H1 (cell line): ENCODE data around the gene ZNF652. TPM values are rescaled to one million over a fixed set of nuclear protein-coding genes. Genes with fewer than 3 reads are reported as not detected.

Source experiments
- CTCF ChIA-PET: fragments of 300-600 bp; sonication (Branson Sonifier 250); formaldehyde crosslinking; loops from one replicate; lab custom pipeline; 2021; ENCODE audit not compliant: partially characterized antibody; lab: Charles Lee
- POLR2A ChIA-PET: fragments of 300-600 bp; sonication (Branson Sonifier 250); formaldehyde crosslinking; loops from one replicate; lab custom pipeline; 2021; ENCODE audit warnings: inconsistent platforms; ENCODE audit not compliant: partially characterized antibody; lab: Charles Lee
- DNase-seq, 2 experiments: peaks; one replicate each; pipeline versions ENCODE4 v3.0.0 to v3.0.0-alpha.2; 2010 to 2022; ENCODE audit warnings: low spot score in 2 of 2, low read depth in 1 of 2, mixed read lengths in 1 of 2
- FAIRE-seq: peaks from 2 replicates; lab custom pipeline; 2011; peaks lifted over from hg19 to GRCh38; lab: Jason Lieb, UNC
- H2AFZ ChIP-seq: 2 replicates; pipeline ENCODE4 v1.8.1; 2012; ENCODE audit warnings: low read length, inconsistent platforms
- H2AK5ac ChIP-seq: 2 replicates; pipeline ENCODE4 v1.6.1; 2013; ENCODE audit warnings: low read depth, low read length
- H2BK120ac ChIP-seq: replicated peaks from 2 replicates; pipeline ENCODE3; 2013; ENCODE audit warnings: low read depth, low read length, inconsistent platforms
- H2BK12ac ChIP-seq: 2 replicates; pipeline ENCODE4 v1.6.1; 2013; ENCODE audit warnings: low read depth, low read length
- H2BK15ac ChIP-seq: 2 replicates; pipeline ENCODE4 v1.6.1; 2013; ENCODE audit warnings: low read length
- H2BK20ac ChIP-seq: 2 replicates; pipeline ENCODE4 v1.6.1; 2013; ENCODE audit warnings: low read length
- H2BK5ac ChIP-seq: 2 replicates; pipeline ENCODE4 v1.6.1; 2013; ENCODE audit warnings: low read depth, low read length
- H3K14ac ChIP-seq: 2 replicates; pipeline ENCODE4 v1.6.1; 2013; ENCODE audit warnings: inconsistent platforms; ENCODE audit not compliant: insufficient read length
- H3K18ac ChIP-seq: 2 replicates; pipeline ENCODE4 v1.6.1; 2013; ENCODE audit warnings: low read length; ENCODE audit errors: extremely low read depth
- H3K23ac ChIP-seq: 2 replicates; pipeline ENCODE4 v1.6.1; 2013; ENCODE audit warnings: inconsistent platforms; ENCODE audit not compliant: insufficient read length
- H3K23me2 ChIP-seq: 2 replicates; pipeline ENCODE4 v1.6.1; 2013; ENCODE audit warnings: low read depth, low read length
- H3K27ac ChIP-seq: 2 replicates; pipeline ENCODE4 v1.6.1; 2011; ENCODE audit warnings: low read depth, low read length, inconsistent platforms
- H3K27me3 ChIP-seq, 4 experiments: replicated peaks in 1 of 4; 1 replicate in 1 of 4; 2 replicates in 3 of 4; pipeline versions ENCODE4 v1.6.1 to v1.8.1; 2011 to 2013; ENCODE audit warnings: low read length in 3 of 4, mild to moderate bottlenecking in 3 of 4, inconsistent platforms in 2 of 4, mixed read lengths in 2 of 4, moderate library complexity in 1 of 4; ENCODE audit not compliant: control insufficient read depth in 3 of 4, insufficient read depth in 3 of 4; ENCODE audit errors: extremely low read depth in 1 of 4
- H3K36me3 ChIP-seq, 4 experiments: 2 replicates each; pipeline versions ENCODE4 v1.6.1 to v1.8.1; 2011 to 2013; ENCODE audit warnings: mild to moderate bottlenecking in 4 of 4, low read length in 3 of 4, moderate library complexity in 2 of 4, control low read depth in 1 of 4, inconsistent platforms in 1 of 4; ENCODE audit not compliant: insufficient read depth in 4 of 4, control insufficient read depth in 2 of 4
- H3K4ac ChIP-seq: replicated peaks from 2 replicates; pipeline ENCODE3; 2013; ENCODE audit warnings: low read length, low read depth, mixed read lengths, inconsistent platforms; ENCODE audit not compliant: insufficient read length
- H3K4me1 ChIP-seq, 4 experiments: replicated peaks in 1 of 4; 1 replicate in 1 of 4; 2 replicates in 3 of 4; pipeline versions ENCODE4 v1.6.1 to v1.8.1; 2011 to 2013; ENCODE audit warnings: low read length in 3 of 4, inconsistent platforms in 2 of 4, mixed read lengths in 1 of 4; ENCODE audit not compliant: insufficient read depth in 4 of 4, control insufficient read depth in 3 of 4
- H3K4me2 ChIP-seq, 2 experiments: 2 replicates each; pipeline versions ENCODE4 v1.6.1 to v1.8.1; 2011 to 2013; ENCODE audit warnings: low read depth in 2 of 2, low read length in 2 of 2, control low read depth in 1 of 2, inconsistent platforms in 1 of 2, mild to moderate bottlenecking in 1 of 2; ENCODE audit not compliant: insufficient read depth in 1 of 2
- H3K4me3 ChIP-seq, 4 experiments: fragments of 200-600, 300-600 bp in 1 of 4; sonication (generic), shearing (Covaris generic), sonication (Bioruptor Twin) in 1 of 4; 2 replicates each; pipeline versions ENCODE4 v1.5.1 to v1.8.1; 2011 to 2016; ENCODE audit warnings: low read length in 4 of 4, low read depth in 3 of 4, control low read depth in 2 of 4, inconsistent platforms in 2 of 4, mild to moderate bottlenecking in 2 of 4, mixed read lengths in 1 of 4, moderate library complexity in 1 of 4; ENCODE audit not compliant: insufficient read depth in 2 of 4; ENCODE audit errors: extremely low read depth in 1 of 4
- H3K56ac ChIP-seq: replicated peaks from 2 replicates; pipeline ENCODE3; 2013; ENCODE audit warnings: low read depth, mild to moderate bottlenecking, mixed read lengths, low read length, inconsistent platforms; ENCODE audit not compliant: insufficient read length
- H3K79me1 ChIP-seq: 2 replicates; pipeline ENCODE4 v1.6.1; 2013; ENCODE audit warnings: low read depth, low read length, control low read depth
- H3K79me2 ChIP-seq, 2 experiments: 2 replicates each; pipeline versions ENCODE4 v1.6.1 to v1.8.1; 2012 to 2013; ENCODE audit warnings: low read length in 2 of 2, mild to moderate bottlenecking in 2 of 2, inconsistent platforms in 1 of 2; ENCODE audit not compliant: insufficient read depth in 2 of 2, control insufficient read depth in 1 of 2
- H3K9ac ChIP-seq, 4 experiments: replicated peaks in 1 of 4; 1 replicate in 1 of 4; 2 replicates in 3 of 4; pipeline versions ENCODE4 v1.6.1 to v1.8.1; 2011 to 2013; ENCODE audit warnings: low read depth in 3 of 4, low read length in 3 of 4, control low read depth in 2 of 4, mild to moderate bottlenecking in 2 of 4, moderate library complexity in 2 of 4, inconsistent platforms in 1 of 4; ENCODE audit errors: extremely low read depth in 1 of 4
- H3K9me3 ChIP-seq, 2 experiments: 2 replicates each; pipeline versions ENCODE4 v1.6.1 to v1.8.1; 2012 to 2013; ENCODE audit warnings: mild to moderate bottlenecking in 2 of 2, moderate library complexity in 2 of 2, control low read depth in 1 of 2, inconsistent platforms in 1 of 2, low read depth in 1 of 2, low read length in 1 of 2, mixed read lengths in 1 of 2; ENCODE audit not compliant: insufficient read depth in 2 of 2
- H4K20me1 ChIP-seq, 2 experiments: replicated peaks in 1 of 2; 2 replicates each; pipeline versions ENCODE3 to v1.8.1; 2011 to 2013; ENCODE audit warnings: inconsistent platforms in 2 of 2, low read length in 2 of 2, mild to moderate bottlenecking in 1 of 2; ENCODE audit not compliant: insufficient read depth in 2 of 2, control insufficient read depth in 1 of 2
- H4K5ac ChIP-seq: 2 replicates; pipeline ENCODE4 v1.6.1; 2013; ENCODE audit warnings: low read length, low read depth, mixed read lengths, inconsistent platforms; ENCODE audit not compliant: insufficient read length
- H4K8ac ChIP-seq: 2 replicates; pipeline ENCODE4 v1.8.0; 2013; ENCODE audit warnings: mild to moderate bottlenecking, moderate library complexity, low read length, inconsistent platforms; ENCODE audit not compliant: insufficient read depth; ENCODE audit errors: extremely low read depth
- H4K91ac ChIP-seq: replicated peaks from 2 replicates; pipeline ENCODE3; 2013; ENCODE audit warnings: low read length, mixed read lengths, inconsistent platforms; ENCODE audit not compliant: insufficient read length
- ASH2L ChIP-seq: fragments of 200-600, 300-600 bp; sonication (generic); IDR thresholded peaks from one replicate; pipeline ENCODE4 v1.7.1; 2017; ENCODE audit warnings: low read length
- BCL11A ChIP-seq, 2 experiments: IDR thresholded peaks; one replicate each; pipeline ENCODE4 v1.6.1; 2011; ENCODE audit warnings: low read depth in 2 of 2, low read length in 2 of 2, mild to moderate bottlenecking in 2 of 2
- CHD2 ChIP-seq: IDR thresholded peaks from 2 replicates; pipeline ENCODE4 v1.6.1; 2012; ENCODE audit warnings: low read length, improper control_type of control experiment
- RNF2 ChIP-seq: fragments of 200-900, 300-1000 bp; sonication (generic); IDR thresholded peaks from 2 replicates; pipeline ENCODE4 v1.7.1; 2016; ENCODE audit warnings: borderline replicate concordance, low read depth, mild to moderate bottlenecking, antibody characterized with exemption, low read length; ENCODE audit not compliant: poor library complexity, severe bottlenecking; ENCODE audit errors: missing control alignments
- SAP30 ChIP-seq: fragments of 300-600 bp; sonication (generic); IDR thresholded peaks from 2 replicates; pipeline ENCODE4 v1.7.1; 2012; ENCODE audit warnings: low read length, moderate library complexity, mild to moderate bottlenecking, inconsistent platforms; ENCODE audit not compliant: insufficient read depth, insufficient replicate concordance
- SRF ChIP-seq: IDR thresholded peaks from 2 replicates; pipeline ENCODE4 v1.6.1; 2011; ENCODE audit warnings: mild to moderate bottlenecking, low read depth, low read length, moderate library complexity
- TBP ChIP-seq: IDR thresholded peaks from 2 replicates; pipeline ENCODE4 v1.6.1; 2011; ENCODE audit warnings: low read depth, low read length, improper control_type of control experiment
- TCF12 ChIP-seq: IDR thresholded peaks from 2 replicates; pipeline ENCODE4 v1.6.1; 2011; ENCODE audit warnings: low read depth, mild to moderate bottlenecking, low read length
- TEAD4 ChIP-seq: IDR thresholded peaks from 2 replicates; pipeline ENCODE4 v1.6.1; 2012; ENCODE audit warnings: low read depth, low read length, inconsistent platforms, mixed read lengths
- ZNF274 ChIP-seq: IDR thresholded peaks from 2 replicates; pipeline ENCODE4 v1.7.0; 2012; ENCODE audit warnings: low read length, borderline replicate concordance; ENCODE audit errors: extremely low read depth
- WGBS, 2 experiments: shearing (Covaris generic) in 1 of 2; methylation state at CpG; one replicate each; pipeline versions ENCODE4 v1.1.6 to v1.1.7; 2013 to 2015; ENCODE audit warnings: low lambda C conversion rate in 2 of 2, mixed read lengths in 2 of 2, inconsistent platforms in 1 of 2, low coverage in 1 of 2, missing lambda C conversion rate in 1 of 2; ENCODE audit not compliant: insufficient replicate concordance in 2 of 2, insufficient coverage in 1 of 2, insufficient read length in 1 of 2; ENCODE audit errors: extremely low coverage in 1 of 2, missing lambda C conversion rate in 1 of 2; 5-methylcytosine and 5-hydroxymethylcytosine counted together
- polyA plus RNA-seq, 7 experiments: library from polyadenylated mRNA; depleted of rRNA in 3 of 7; stranded (reverse) in 5 of 7; unstranded in 2 of 7; fragments of >200 nt in 5 of 7; fragments of 200-250 nt in 2 of 7; gene quantifications; 1 replicate in 5 of 7; 2 replicates in 1 of 7; 4 replicates in 1 of 7; pipeline versions ENCODE4 v1.2.1 to v1.2.3, GENCODE V29; 2011 to 2013; ENCODE audit warnings: missing spikeins in 2 of 7, mixed read lengths in 2 of 7
- total RNA-seq: library from RNA; stranded (reverse); fragmentation: NEBNext Ultra II Directional; extraction: Animal tissue kit (Norgen Biotek cat#: 25700); gene quantifications from 2 replicates; pipeline ENCODE4 v1.2.1, GENCODE V29; 2021
- TF ChIP-seq, protein P1 (sequence below): IDR thresholded peaks from 2 replicates; pipeline ENCODE4 v1.6.1; 2012; ENCODE audit warnings: low read length, inconsistent platforms

The ZNF652 gene
- total and polyA plus RNA-seq, 2 of the 8 experiments (the other 6 are each of a cell fraction or from before 2014, with no cell fraction given), result 13.5 to 39.6 TPM

DNA sequence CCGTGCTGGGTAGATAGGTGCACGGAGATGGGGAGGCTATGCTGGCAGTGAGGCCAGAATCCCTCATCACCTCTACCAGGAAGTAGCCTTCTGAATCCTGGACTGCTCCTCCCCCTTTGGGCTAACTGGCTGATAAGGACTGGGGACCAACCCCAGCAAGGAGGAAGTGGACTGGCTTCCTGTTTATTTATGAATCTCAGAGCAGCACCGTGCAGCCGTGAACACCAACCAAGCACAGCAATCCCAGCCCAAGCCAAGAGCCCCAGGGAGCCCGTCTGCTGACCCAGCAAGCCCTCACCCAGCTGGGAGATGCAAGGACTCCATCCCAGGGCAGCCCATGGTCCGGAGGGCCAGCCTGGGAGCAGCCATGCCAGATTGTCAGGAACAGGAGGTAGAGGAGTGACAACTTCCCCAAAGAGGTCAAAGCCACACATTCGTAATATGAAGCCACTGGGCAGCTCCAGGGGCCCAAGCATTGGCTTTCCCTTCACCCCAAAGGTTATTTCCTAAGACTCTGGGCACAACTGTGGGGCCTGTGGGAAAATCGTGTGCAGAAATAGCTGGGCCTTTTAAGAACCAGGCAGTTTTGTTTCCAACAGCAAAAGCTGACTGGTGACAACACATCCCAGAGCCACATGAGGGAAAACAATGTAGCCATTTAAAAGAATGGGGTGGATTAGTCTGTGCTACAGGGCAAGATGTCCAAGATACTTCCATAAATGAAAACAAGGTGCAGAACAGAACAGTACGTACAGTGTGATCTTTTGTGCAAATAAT lies 28.7 kb upstream of the ZNF652 start:
- H2BK5ac ChIP-seq, result no peak overlapping the region
- H3K79me1 ChIP-seq, result no peaks in the 10 kb centered on the region
- H3K4me2 ChIP-seq, result no peak overlapping the region
- no peak overlapping the region for H3K4me3 ChIP-seq
- DNase-seq (no peak), FAIRE-seq (no peak)
- H2BK20ac ChIP-seq, result no peak overlapping the region
- no peak overlapping the region for H3K27ac ChIP-seq
- H2BK15ac ChIP-seq, result no peak overlapping the region
- POLR2A ChIA-PET, result interaction anchor here (0.9 kb wide), 1 partner anchor 9 kb away, joined by 4 read pairs; no protein-coding TSS in a partner anchor
- no peaks in the 10 kb centered on the region for H3K4me1 ChIP-seq
- no peaks in the 10 kb centered on the region for H4K20me1 ChIP-seq
- no peaks in the 10 kb centered on the region for H3K9me3 ChIP-seq
- no peaks in the 10 kb centered on the region for H3K27me3 ChIP-seq
- H3K14ac ChIP-seq, result no peak overlapping the region
- H3K56ac ChIP-seq, result no peak overlapping the region
- no peak overlapping the region for H3K9ac ChIP-seq
- 90% methylated on average over 9 of the region's 9 CpGs; no CpG with 5 or more reads in 1 of the 2 experiments for WGBS, 2 experiments
- no peak overlapping the region for H3K23ac ChIP-seq
- H3K79me2 ChIP-seq, result no peaks in the 10 kb centered on the region
- H4K91ac ChIP-seq, result no peak overlapping the region
- H2BK12ac ChIP-seq, result 0 out of 2 replicates have a peak overlapping the region, but pooled peaks have one; percentile 9
- peak overlapping the region; percentile 77 for H2AFZ ChIP-seq
- H3K18ac ChIP-seq, result no peak overlapping the region; the same call in 1 of the 2 replicates
- no peak overlapping the region for H3K4ac ChIP-seq
- no peaks in the 10 kb centered on the region for H3K36me3 ChIP-seq
- no peak overlapping the region for H2BK120ac ChIP-seq
- H4K8ac ChIP-seq, result no peak overlapping the region
- H2AK5ac ChIP-seq, result no peak overlapping the region
- H4K5ac ChIP-seq, result no peak overlapping the region
- H3K23me2 ChIP-seq, result no peaks in the 10 kb centered on the region
- CTCF ChIA-PET, result interaction anchor here (0.9 to 2.2 kb wide), 8 partner anchors 8 to 167 kb away, joined by 3 to 11 read pairs (median 4); no protein-coding TSS in a partner anchor
- TF ChIP-seq SAP30, result no peak
- no peak for TF ChIP-seq RNF2
- no peak for TF ChIP-seq TCF12
- TF ChIP-seq ZNF274, result no peak
- no peak for TF ChIP-seq ASH2L
- no peak for TF ChIP-seq BCL11A (IDR thresholded peaks at IDR 0.05; ENCODE audit: low read depth in 2 of 2, low read length in 2 of 2)
- no peak for TF ChIP-seq TBP
- no peak for TF ChIP-seq SRF
- TF ChIP-seq, protein P1, sequence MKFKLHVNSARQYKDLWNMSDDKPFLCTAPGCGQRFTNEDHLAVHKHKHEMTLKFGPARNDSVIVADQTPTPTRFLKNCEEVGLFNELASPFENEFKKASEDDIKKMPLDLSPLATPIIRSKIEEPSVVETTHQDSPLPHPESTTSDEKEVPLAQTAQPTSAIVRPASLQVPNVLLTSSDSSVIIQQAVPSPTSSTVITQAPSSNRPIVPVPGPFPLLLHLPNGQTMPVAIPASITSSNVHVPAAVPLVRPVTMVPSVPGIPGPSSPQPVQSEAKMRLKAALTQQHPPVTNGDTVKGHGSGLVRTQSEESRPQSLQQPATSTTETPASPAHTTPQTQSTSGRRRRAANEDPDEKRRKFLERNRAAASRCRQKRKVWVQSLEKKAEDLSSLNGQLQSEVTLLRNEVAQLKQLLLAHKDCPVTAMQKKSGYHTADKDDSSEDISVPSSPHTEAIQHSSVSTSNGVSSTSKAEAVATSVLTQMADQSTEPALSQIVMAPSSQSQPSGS, result no peak
- no peak for TF ChIP-seq CHD2
- no peak for TF ChIP-seq TEAD4
